HAP-1 (cell line): ENCODE data around the gene TIAM2.

ENCODE experiments used
- DNase-seq, 2 experiments: peaks; one replicate each; pipeline ENCODE4 v3.0.0-alpha.2; 2016 to 2020; ENCODE audit warnings: low spot score in 2 of 2
- H3K27me3 ChIP-seq: fragments of 250-450 bp; sonication (Bioruptor Pico); 2 replicates; pipeline ENCODE4 v1.5.1; 2020; ENCODE audit warnings: low read depth, mild to moderate bottlenecking, moderate library complexity
- H3K36me3 ChIP-seq: fragments of 250-450 bp; sonication (Bioruptor Pico); replicated peaks from 2 replicates; pipeline ENCODE4 v1.5.1; 2020; ENCODE audit warnings: mild to moderate bottlenecking
- H3K4me1 ChIP-seq: fragments of 250-450 bp; sonication (Bioruptor Pico); 2 replicates; pipeline ENCODE4 v1.5.1; 2020; ENCODE audit warnings: mild to moderate bottlenecking
- H3K4me3 ChIP-seq: fragments of 250-450 bp; sonication (Bioruptor Pico); 2 replicates; pipeline ENCODE4 v1.5.1; 2020; ENCODE audit warnings: mild to moderate bottlenecking, moderate library complexity
- H3K9me3 ChIP-seq: fragments of 250-450 bp; sonication (Bioruptor Pico); 2 replicates; pipeline ENCODE4 v1.5.1; 2020; ENCODE audit warnings: mild to moderate bottlenecking, moderate library complexity
- in situ Hi-C: fragments of 300-500 bp; cut with MboI; formaldehyde crosslinking; loops from 3 replicates; pipeline ENCODE4 v1.14.3; 2020; ENCODE audit warnings: low sequenced_read_pairs, inconsistent platforms, mixed read lengths

TIAM2 gene

GRCh38 chr6:155066921-155067680 is 72.0 kb downstream of the TIAM2 start:
- DNase-seq = no peak
- Histone ChIP-seq H3K27me3 (no peaks in the 10 kb centered on the region), H3K4me1 (no peaks in the 10 kb centered on the region), H3K4me3 (no peak overlapping the region), H3K9me3 (no peaks in the 10 kb centered on the region), H3K36me3 (no peaks in the 10 kb centered on the region)
- in situ Hi-C loops = no loop called here

- Histone ChIP-seq H3K4me1 (no peaks in the 10 kb centered on the region), H3K9me3 (no peaks in the 10 kb centered on the region), H3K27me3 (no peaks in the 10 kb centered on the region), H3K4me3 (no peak overlapping the region), H3K36me3 (no peaks in the 10 kb centered on the region)
- in situ Hi-C loops = no loop called here
- DNase-seq = no peak
Measured at GRCh38 chr6:155067956-155068615, 73.0 kb downstream of the TIAM2 start.

- in situ Hi-C loops = no loop called here
- no peak overlapping the region for H3K4me3 ChIP-seq
- H3K27me3 ChIP-seq = no peaks in the 10 kb centered on the region
- no peak for DNase-seq
- no peaks in the 10 kb centered on the region for H3K36me3 ChIP-seq
- H3K9me3 ChIP-seq = no peaks in the 10 kb centered on the region
- no peaks in the 10 kb centered on the region for H3K4me1 ChIP-seq
Measured at GRCh38 chr6:155069543-155069942, 74.4 kb downstream of the TIAM2 start.

GRCh38 chr6:155075930-155076695 is 81.0 kb downstream of the TIAM2 start:
- DNase-seq = no peak
- Histone ChIP-seq H3K9me3 (no peaks in the 10 kb centered on the region), H3K36me3 (no peaks in the 10 kb centered on the region), H3K27me3 (no peaks in the 10 kb centered on the region), H3K4me1 (peaks cover 4% of the 10 kb centered on the region; the same call in 1 of the 2 replicates), H3K4me3 (no peak overlapping the region)
- in situ Hi-C loops = no loop called here

- DNase-seq = no peak
- Histone ChIP-seq H3K36me3 (no peaks in the 10 kb centered on the region), H3K4me1 (peaks cover 4% of the 10 kb centered on the region; the same call in 1 of the 2 replicates), H3K27me3 (no peaks in the 10 kb centered on the region), H3K4me3 (no peak overlapping the region), H3K9me3 (no peaks in the 10 kb centered on the region)
- in situ Hi-C loops = no loop called here
Measured at GRCh38 chr6:155077331-155077730, 82.2 kb downstream of the TIAM2 start.

GRCh38 chr6:155077784-155078183 is 82.7 kb downstream of the TIAM2 start:
- Histone ChIP-seq H3K4me1 (peaks cover 4% of the 10 kb centered on the region; the same call in 1 of the 2 replicates), H3K9me3 (no peaks in the 10 kb centered on the region), H3K4me3 (no peak overlapping the region), H3K27me3 (no peaks in the 10 kb centered on the region), H3K36me3 (no peaks in the 10 kb centered on the region)
- DNase-seq = no peak
- in situ Hi-C loops = no loop called here

GRCh38 chr6:155078331-155078745 is 83.2 kb downstream of the TIAM2 start:
- Histone ChIP-seq H3K4me3 (no peak overlapping the region), H3K36me3 (no peaks in the 10 kb centered on the region), H3K4me1 (peaks cover 4% of the 10 kb centered on the region; the same call in 1 of the 2 replicates), H3K27me3 (no peaks in the 10 kb centered on the region), H3K9me3 (no peaks in the 10 kb centered on the region)
- DNase-seq = no peak
- in situ Hi-C loops = no loop called here

GRCh38 chr6:155079985-155080452 is 84.9 kb downstream of the TIAM2 start:
- in situ Hi-C loops = no loop called here
- no peaks in the 10 kb centered on the region for H3K9me3 ChIP-seq
- no peaks in the 10 kb centered on the region for H3K36me3 ChIP-seq
- DNase-seq = no peak
- H3K27me3 ChIP-seq = no peaks in the 10 kb centered on the region
- H3K4me3 ChIP-seq = no peak overlapping the region
- peaks cover 13% of the 10 kb centered on the region for H3K4me1 ChIP-seq

- no peak for DNase-seq
- in situ Hi-C loops = no loop called here
- no peaks in the 10 kb centered on the region for H3K27me3 ChIP-seq
- peaks cover 19% of the 10 kb centered on the region for H3K4me1 ChIP-seq
- no peaks in the 10 kb centered on the region for H3K9me3 ChIP-seq
- no peaks in the 10 kb centered on the region for H3K36me3 ChIP-seq
- no peak overlapping the region for H3K4me3 ChIP-seq
Measured at GRCh38 chr6:155080881-155081845, 86.0 kb downstream of the TIAM2 start.

- Histone ChIP-seq H3K4me1 (peaks cover 15% of the 10 kb centered on the region), H3K36me3 (no peaks in the 10 kb centered on the region), H3K27me3 (no peaks in the 10 kb centered on the region), H3K4me3 (no peak overlapping the region), H3K9me3 (no peaks in the 10 kb centered on the region)
- DNase-seq = peak; percentile 52 to 88
- in situ Hi-C loops = no loop called here
Measured at GRCh38 chr6:155084431-155085123, 89.5 kb downstream of the TIAM2 start.

GRCh38 chr6:155085582-155086257 is 90.6 kb downstream of the TIAM2 start:
- DNase-seq = no peak
- H3K4me3 ChIP-seq = no peak overlapping the region
- peaks cover 15% of the 10 kb centered on the region for H3K4me1 ChIP-seq
- no peaks in the 10 kb centered on the region for H3K9me3 ChIP-seq
- no peaks in the 10 kb centered on the region for H3K36me3 ChIP-seq
- no peaks in the 10 kb centered on the region for H3K27me3 ChIP-seq
- in situ Hi-C loops = no loop called here

GRCh38 chr6:155088856-155089255 is 93.7 kb downstream of the TIAM2 start:
- no peaks in the 10 kb centered on the region for H3K9me3 ChIP-seq
- H3K4me1 ChIP-seq = peaks cover 15% of the 10 kb centered on the region
- H3K27me3 ChIP-seq = no peaks in the 10 kb centered on the region
- DNase-seq = no peak
- no peaks in the 10 kb centered on the region for H3K36me3 ChIP-seq
- no peak overlapping the region for H3K4me3 ChIP-seq
- in situ Hi-C loops = no loop called here
